GM12878 (cell line): ENCODE results near the gene MRC2. TPM values are rescaled to one million over a fixed set of nuclear protein-coding genes. Genes with fewer than 3 reads are reported as not detected.

Source experiments
- ATAC-seq: fragments of 200-7000 bp; cut with Tn5 transposase; 3 replicates; pipeline ENCODE4 v1.9.1; 2020; ENCODE audit warnings: mild to moderate bottlenecking, moderate library complexity
- BruUV-seq: library from RNA; stranded (reverse); fragments of 400-500 nt; replicated peaks from 2 replicates; lab custom pipeline; 2021; lab: Mats Ljungman, UMichigan
- CTCF ChIA-PET: fragments of 300-600 bp; sonication (Branson Sonifier 250); formaldehyde crosslinking; extraction: SDS; loops from one replicate; lab custom pipeline; 2021; ENCODE audit warnings: inconsistent platforms; lab: Yijun Ruan, JAX
- POLR2A ChIA-PET: fragments of 350-600 bp; formaldehyde crosslinking; extraction: SDS; loops from one replicate; lab custom pipeline; 2021; ENCODE audit warnings: inconsistent platforms; lab: Charles Lee
- RAD21 ChIA-PET: fragments of 300-600 bp; sonication (Branson Sonifier 250); formaldehyde crosslinking; loops from one replicate; lab custom pipeline; 2023; ENCODE audit warnings: antibody characterized with exemption; ENCODE audit not compliant: unreplicated experiment; lab: Charles Lee
- SMC1A ChIA-PET: fragments of 300-600 bp; sonication (Branson Sonifier 250); formaldehyde crosslinking; loops from one replicate; lab custom pipeline; 2023; ENCODE audit not compliant: unreplicated experiment, uncharacterized antibody; lab: Charles Lee
- DNase-seq: peaks from one replicate; pipeline ENCODE4 v3.0.0-alpha.2; 2011; ENCODE audit warnings: low read depth, low spot score
- FAIRE-seq: peaks from 3 replicates; lab custom pipeline; 2011; peaks lifted over from hg19 to GRCh38; lab: Jason Lieb, UNC
- H2AFZ ChIP-seq: 2 replicates; pipeline ENCODE4 v1.6.0; 2011; ENCODE audit warnings: low read depth, low read length, control low read depth; ENCODE audit not compliant: control insufficient read depth
- H3K27ac ChIP-seq: 2 replicates; pipeline ENCODE4 v1.5.1; 2011; ENCODE audit warnings: control low read depth; ENCODE audit not compliant: control insufficient read depth, insufficient read depth
- H3K27me3 ChIP-seq, 2 experiments: replicated peaks in 1 of 2; 2 replicates each; pipeline versions ENCODE4 v1.6.0 to v1.6.1; 2011; ENCODE audit warnings: low read length in 1 of 2; ENCODE audit not compliant: control insufficient read depth in 2 of 2, insufficient read depth in 2 of 2
- H3K36me3 ChIP-seq, 2 experiments: 2 replicates each; pipeline ENCODE4 v1.5.1; 2011; ENCODE audit warnings: low read length in 1 of 2; ENCODE audit not compliant: control insufficient read depth in 2 of 2, insufficient read depth in 2 of 2
- H3K4me1 ChIP-seq: 2 replicates; pipeline ENCODE4 v1.6.1; 2011; ENCODE audit warnings: mild to moderate bottlenecking, low read length, moderate library complexity, mixed read lengths; ENCODE audit not compliant: control insufficient read depth, insufficient read depth
- H3K4me2 ChIP-seq: 2 replicates; pipeline ENCODE4 v1.6.0; 2011; ENCODE audit warnings: control low read depth; ENCODE audit not compliant: control insufficient read depth, insufficient read depth
- H3K4me3 ChIP-seq: fragments of 200-600 bp; sonication (generic); 2 replicates; pipeline ENCODE4 v1.5.1; 2016
- H3K79me2 ChIP-seq: 2 replicates; pipeline ENCODE4 v1.6.0; 2011; ENCODE audit warnings: low read length; ENCODE audit not compliant: control insufficient read depth, insufficient read depth
- H3K9ac ChIP-seq: 2 replicates; pipeline ENCODE4 v1.8.0; 2011; ENCODE audit warnings: low read length, control low read depth, mixed read lengths; ENCODE audit not compliant: control insufficient read depth, insufficient read depth
- H3K9me3 ChIP-seq: replicated peaks from 3 replicates; pipeline ENCODE4 v1.5.1; 2011; ENCODE audit warnings: mild to moderate bottlenecking, low read length; ENCODE audit not compliant: control insufficient read depth, insufficient read depth
- H4K20me1 ChIP-seq: 2 replicates; pipeline ENCODE4 v1.6.0; 2011; ENCODE audit not compliant: control insufficient read depth, insufficient read depth
- BCL11A ChIP-seq: IDR thresholded peaks from 2 replicates; pipeline ENCODE4 v1.6.1; 2011; ENCODE audit warnings: low read depth, low read length
- CEBPB ChIP-seq, 2 experiments: fragments of 150-350 bp in 1 of 2; IDR thresholded peaks; 2 replicates each; pipeline ENCODE4 v1.6.1; 2012 to 2014; ENCODE audit warnings: low read depth in 2 of 2, low read length in 2 of 2, borderline replicate concordance in 1 of 2, inconsistent platforms in 1 of 2
- NRF1 ChIP-seq: conservative IDR thresholded peaks from 2 replicates; pipeline ENCODE4 v1.6.1; 2011; ENCODE audit warnings: mild to moderate bottlenecking, low read depth, low read length, improper control_type of control experiment
- PML ChIP-seq: IDR thresholded peaks from 2 replicates; pipeline ENCODE4 v1.6.1; 2012; ENCODE audit warnings: low read length, inconsistent platforms
- POLR2A ChIP-seq: IDR thresholded peaks from 2 replicates; pipeline ENCODE4 v1.6.1; 2011; ENCODE audit warnings: low read depth, mild to moderate bottlenecking, low read length
- RELB ChIP-seq: fragments of 450-650 bp; IDR thresholded peaks from 2 replicates; pipeline ENCODE4 v1.6.1; 2017; ENCODE audit warnings: low read depth, mild to moderate bottlenecking, moderate library complexity
- TCF3 ChIP-seq: IDR thresholded peaks from 2 replicates; pipeline ENCODE4 v1.6.1; 2012; ENCODE audit warnings: low read depth, mild to moderate bottlenecking, low read length, borderline replicate concordance; ENCODE audit not compliant: insufficient read depth
- TCF7 ChIP-seq: IDR thresholded peaks from 2 replicates; pipeline ENCODE4 v1.6.1; 2014; ENCODE audit warnings: antibody characterized with exemption, borderline replicate concordance
- ZNF24 ChIP-seq: fragments of 450-650 bp; IDR thresholded peaks from 2 replicates; pipeline ENCODE4 v1.6.1; 2017; ENCODE audit warnings: antibody characterized with exemption, mild to moderate bottlenecking
- ZNF274 ChIP-seq: IDR thresholded peaks from one replicate; pipeline ENCODE4 v1.8.0; 2011; ENCODE audit not compliant: insufficient read length, insufficient read depth
- WGBS: methylation state at CpG from one replicate; pipeline ENCODE4 v1.1.6; 2016; ENCODE audit warnings: low lambda C conversion rate; ENCODE audit not compliant: insufficient replicate concordance, insufficient coverage; ENCODE audit errors: missing lambda C conversion rate; 5-methylcytosine and 5-hydroxymethylcytosine counted together
- in situ Hi-C: fragments of 300-500 bp; cut with MboI; formaldehyde crosslinking; loops from 9 replicates; pipeline ENCODE4 v1.14.3; 2018; ENCODE audit warnings: mixed read lengths
- intact Hi-C: fragments of 100-400 bp; cut with micrococcal nuclease; formaldehyde crosslinking; loops from one replicate; pipeline ENCODE4 v1.14.2; 2022; ENCODE audit not compliant: unreplicated experiment
- polyA plus RNA-seq, 11 experiments: library from polyadenylated mRNA; depleted of rRNA in 4 of 11; unstranded in 6 of 11; stranded (reverse) in 5 of 11; fragments of >200 nt; fragmentation: Nextera tagmentation in 4 of 11; fragmentation: Illumina TruSeq in 1 of 11; extraction: Ambion mirVana in 4 of 11; extraction: Trizol in 1 of 11; gene quantifications; 1 replicate in 1 of 11; 2 replicates in 10 of 11; pipeline versions ENCODE4 v1.2.1 to v1.2.3, GENCODE V29; 2011 to 2016; ENCODE audit warnings: inconsistent platforms in 2 of 11, missing spikeins in 2 of 11, low read depth in 1 of 11
- total RNA-seq, 4 experiments: library from RNA; depleted of rRNA in 3 of 4; stranded (reverse); fragments of >200 nt in 3 of 4; fragmentation: Illumina TruSeq in 1 of 4; extraction: Trizol in 1 of 4; gene quantifications; 2 replicates each; pipeline versions ENCODE4 v1.2.1 to v1.2.3, GENCODE V29; 2013 to 2021
- TF ChIP-seq, protein P1 (sequence below): fragments of 450-650 bp; formaldehyde crosslinking; IDR thresholded peaks from 2 replicates; pipeline ENCODE4 v1.4.0; 2020; ENCODE audit warnings: mild to moderate bottlenecking, moderate library complexity
- TF ChIP-seq, protein P2 (sequence below): fragments of 450-650 bp; IDR thresholded peaks from 2 replicates; pipeline ENCODE4 v1.6.1; 2014; ENCODE audit warnings: mild to moderate bottlenecking
- TF ChIP-seq, protein P3 (sequence below): IDR thresholded peaks from 2 replicates; pipeline ENCODE4 v1.6.1; 2011; ENCODE audit warnings: low read depth, low read length, improper control_type of control experiment, borderline replicate concordance

The MRC2 gene
- total and polyA plus RNA-seq, 10 of the 15 experiments (the other 5 are each of a cell fraction or from before 2014, with no cell fraction given) = 0.04 to 0.96 (median 0.30) TPM; not detected in 1

GRCh38 chr17:62668091-62668804 is 40.8 kb downstream of the MRC2 start:
- Histone ChIP-seq H3K4me1 (no peaks in the 10 kb centered on the region), H3K4me2 (no peak overlapping the region), H3K27me3 (no peaks in the 10 kb centered on the region; a peak in 1 of 4 replicates), H3K27ac (no peak overlapping the region), H3K4me3 (no peak overlapping the region), H3K36me3 (no peaks in the 10 kb centered on the region), H4K20me1 (peaks cover 2% of the 10 kb centered on the region; the same call in 1 of the 2 replicates), H3K9ac (no peak overlapping the region), H3K9me3 (no peaks in the 10 kb centered on the region), H3K79me2 (no peaks in the 10 kb centered on the region), H2AFZ (no peak overlapping the region)
- RAD21 ChIA-PET = no interaction called here
- no TSS peak for BruUV-seq
- intact Hi-C loops (no loop called here), in situ Hi-C loops (no loop called here)
- SMC1A ChIA-PET = no interaction called here
- no peak for FAIRE-seq
- POLR2A ChIA-PET = no interaction called here
- TF ChIP-seq, protein P1, sequence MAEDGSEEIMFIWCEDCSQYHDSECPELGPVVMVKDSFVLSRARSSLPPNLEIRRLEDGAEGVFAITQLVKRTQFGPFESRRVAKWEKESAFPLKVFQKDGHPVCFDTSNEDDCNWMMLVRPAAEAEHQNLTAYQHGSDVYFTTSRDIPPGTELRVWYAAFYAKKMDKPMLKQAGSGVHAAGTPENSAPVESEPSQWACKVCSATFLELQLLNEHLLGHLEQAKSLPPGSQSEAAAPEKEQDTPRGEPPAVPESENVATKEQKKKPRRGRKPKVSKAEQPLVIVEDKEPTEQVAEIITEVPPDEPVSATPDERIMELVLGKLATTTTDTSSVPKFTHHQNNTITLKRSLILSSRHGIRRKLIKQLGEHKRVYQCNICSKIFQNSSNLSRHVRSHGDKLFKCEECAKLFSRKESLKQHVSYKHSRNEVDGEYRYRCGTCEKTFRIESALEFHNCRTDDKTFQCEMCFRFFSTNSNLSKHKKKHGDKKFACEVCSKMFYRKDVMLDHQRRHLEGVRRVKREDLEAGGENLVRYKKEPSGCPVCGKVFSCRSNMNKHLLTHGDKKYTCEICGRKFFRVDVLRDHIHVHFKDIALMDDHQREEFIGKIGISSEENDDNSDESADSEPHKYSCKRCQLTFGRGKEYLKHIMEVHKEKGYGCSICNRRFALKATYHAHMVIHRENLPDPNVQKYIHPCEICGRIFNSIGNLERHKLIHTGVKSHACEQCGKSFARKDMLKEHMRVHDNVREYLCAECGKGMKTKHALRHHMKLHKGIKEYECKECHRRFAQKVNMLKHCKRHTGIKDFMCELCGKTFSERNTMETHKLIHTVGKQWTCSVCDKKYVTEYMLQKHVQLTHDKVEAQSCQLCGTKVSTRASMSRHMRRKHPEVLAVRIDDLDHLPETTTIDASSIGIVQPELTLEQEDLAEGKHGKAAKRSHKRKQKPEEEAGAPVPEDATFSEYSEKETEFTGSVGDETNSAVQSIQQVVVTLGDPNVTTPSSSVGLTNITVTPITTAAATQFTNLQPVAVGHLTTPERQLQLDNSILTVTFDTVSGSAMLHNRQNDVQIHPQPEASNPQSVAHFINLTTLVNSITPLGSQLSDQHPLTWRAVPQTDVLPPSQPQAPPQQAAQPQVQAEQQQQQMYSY (CRISPR knock-in tag) = no peak
- TF ChIP-seq CEBPB (IDR thresholded peaks at IDR 0.05; ENCODE audit: borderline replicate concordance in 1 of 2, low read depth in 2 of 2, low read length in 2 of 2) (no peak), ZNF24 (no peak), POLR2A (no peak), BCL11A (no peak), RELB (no peak), PML (no peak), ZNF274 (no peak), NRF1 (no peak), TCF3 (no peak), TCF7 (no peak)
- TF ChIP-seq, protein P2, sequence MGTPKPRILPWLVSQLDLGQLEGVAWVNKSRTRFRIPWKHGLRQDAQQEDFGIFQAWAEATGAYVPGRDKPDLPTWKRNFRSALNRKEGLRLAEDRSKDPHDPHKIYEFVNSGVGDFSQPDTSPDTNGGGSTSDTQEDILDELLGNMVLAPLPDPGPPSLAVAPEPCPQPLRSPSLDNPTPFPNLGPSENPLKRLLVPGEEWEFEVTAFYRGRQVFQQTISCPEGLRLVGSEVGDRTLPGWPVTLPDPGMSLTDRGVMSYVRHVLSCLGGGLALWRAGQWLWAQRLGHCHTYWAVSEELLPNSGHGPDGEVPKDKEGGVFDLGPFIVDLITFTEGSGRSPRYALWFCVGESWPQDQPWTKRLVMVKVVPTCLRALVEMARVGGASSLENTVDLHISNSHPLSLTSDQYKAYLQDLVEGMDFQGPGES = no peak
- TF ChIP-seq, protein P3, sequence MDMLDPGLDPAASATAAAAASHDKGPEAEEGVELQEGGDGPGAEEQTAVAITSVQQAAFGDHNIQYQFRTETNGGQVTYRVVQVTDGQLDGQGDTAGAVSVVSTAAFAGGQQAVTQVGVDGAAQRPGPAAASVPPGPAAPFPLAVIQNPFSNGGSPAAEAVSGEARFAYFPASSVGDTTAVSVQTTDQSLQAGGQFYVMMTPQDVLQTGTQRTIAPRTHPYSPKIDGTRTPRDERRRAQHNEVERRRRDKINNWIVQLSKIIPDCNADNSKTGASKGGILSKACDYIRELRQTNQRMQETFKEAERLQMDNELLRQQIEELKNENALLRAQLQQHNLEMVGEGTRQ = no peak
- CTCF ChIA-PET = no interaction called here
- 49% methylated on average over 10 of the region's 10 CpGs for WGBS
- DNase-seq = no peak
- no peak for ATAC-seq
